ENCODE data around the gene PLCG2.
"Not testable (repeated sequence)": the region's sequence is repeated elsewhere in the genome, so short reads cannot be mapped to it uniquely, and the experiment has no call there.

Gene PLCG2

DNA sequence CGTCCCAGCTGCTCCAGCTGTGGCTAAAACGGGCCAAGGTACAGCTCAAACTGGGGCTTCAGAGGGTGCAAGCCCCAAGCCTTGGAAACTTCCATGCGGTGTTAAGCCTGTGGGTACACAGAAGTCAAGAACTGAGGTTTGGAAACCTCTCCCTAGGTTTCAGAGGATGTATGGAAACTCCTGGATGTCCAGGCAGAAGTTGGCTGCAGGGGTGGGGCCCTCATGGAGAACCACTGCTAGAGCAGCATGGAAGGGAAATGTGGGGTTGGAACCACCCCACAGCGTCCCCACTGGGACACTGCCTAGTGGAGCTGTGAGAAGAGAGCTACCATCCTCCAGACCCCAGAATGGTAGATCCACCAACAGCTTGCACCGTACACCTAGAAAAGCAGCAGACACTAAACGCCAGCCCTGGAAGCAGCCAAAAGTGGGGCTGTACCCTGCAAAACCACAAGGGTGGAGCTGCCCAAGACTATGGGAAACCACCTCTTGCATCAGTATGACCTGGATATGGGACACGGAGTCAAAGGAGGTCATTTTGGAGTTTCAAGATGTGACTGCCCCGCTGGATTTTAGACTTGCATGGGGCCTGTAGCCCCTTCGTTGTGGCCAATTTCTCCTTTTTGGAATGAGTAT is 230.0 kb downstream of the PLCG2 start:
- no peak for DNase-seq

DNA sequence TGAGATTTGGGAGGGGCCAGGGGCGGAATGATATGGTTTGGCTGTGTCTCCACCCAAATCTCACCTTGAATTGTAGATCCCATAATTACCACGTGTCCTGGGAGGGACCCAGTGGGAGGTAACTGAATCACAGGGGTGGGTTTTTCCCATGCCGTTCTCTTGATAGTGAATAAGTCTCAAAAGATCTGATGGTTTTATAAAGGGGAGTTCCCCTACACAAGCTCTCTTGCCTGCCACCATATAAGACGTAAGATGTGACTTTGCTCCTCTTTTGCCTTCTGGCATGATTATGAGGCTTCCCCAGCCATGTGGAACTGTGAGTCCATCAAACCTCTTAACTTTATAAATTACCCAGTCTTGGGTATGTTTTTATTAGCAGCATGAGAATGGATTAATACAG is 230.7 kb downstream of the PLCG2 start:
- not testable (repeated sequence) for DNase-seq

DNA sequence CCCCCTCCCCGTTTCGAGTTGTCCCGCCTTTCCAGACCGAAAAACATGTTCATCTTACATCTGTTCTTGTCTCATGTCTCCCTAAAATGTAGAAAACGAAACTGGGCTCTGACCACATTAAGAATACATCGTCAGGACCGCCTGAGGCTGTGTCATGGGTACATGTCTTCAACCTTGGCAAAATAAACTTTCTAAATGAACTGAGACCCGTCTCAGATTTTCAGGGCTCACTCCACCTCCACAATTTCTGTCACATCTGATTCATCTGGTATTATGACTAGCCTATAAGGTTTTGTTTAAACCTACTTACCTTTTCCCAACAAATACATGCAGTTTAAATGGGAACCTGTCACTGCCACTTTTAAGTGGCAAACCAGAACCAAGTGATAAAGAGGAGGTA is 231.6 kb downstream of the PLCG2 start:
- no peak for DNase-seq

DNA sequence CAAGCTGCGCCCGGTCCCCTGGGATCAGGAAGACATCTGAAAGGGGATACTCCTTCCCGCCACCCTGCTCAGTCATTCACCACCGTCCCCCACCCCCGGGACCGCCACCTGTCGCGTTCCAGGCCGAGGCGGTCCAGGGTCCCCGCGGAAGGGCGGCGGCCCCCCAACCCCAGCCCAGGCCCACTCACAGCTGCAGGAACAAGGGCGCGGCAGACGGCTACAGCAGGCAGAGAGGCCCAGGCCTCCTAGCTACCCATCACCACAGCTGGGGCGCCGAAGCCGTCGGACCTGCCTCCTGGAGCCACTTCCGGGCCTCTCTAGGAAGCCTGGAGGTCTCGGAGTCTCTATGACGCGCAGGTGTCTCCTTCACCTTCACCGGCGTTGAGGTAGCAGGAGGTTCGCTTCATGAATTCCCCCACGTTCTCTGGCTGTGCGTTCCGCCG is 232.1 kb downstream of the PLCG2 start, which contains the start of gene SDR42E1:
SDR42E1 (minus strand) TSS at position 272 of the 443 bp plus-strand sequence. CDS start 10,612 bp downstream, outside the sequence.
- DNase-seq: no peak

Data from inflammatory macrophage treated with lipopolysaccharide for 1 hour (primary cell).